ENCODE data around the gene L3MBTL2. TPM values are rescaled to one million over a fixed set of nuclear protein-coding genes. Genes with fewer than 3 reads are reported as not detected.
"Not testable (repeated sequence)": the region's sequence is repeated elsewhere in the genome, so short reads cannot be mapped to it uniquely, and the experiment has no call there.

Gene L3MBTL2
- 41.4 and 47.6 TPM in 2 replicates for total RNA-seq

DNA sequence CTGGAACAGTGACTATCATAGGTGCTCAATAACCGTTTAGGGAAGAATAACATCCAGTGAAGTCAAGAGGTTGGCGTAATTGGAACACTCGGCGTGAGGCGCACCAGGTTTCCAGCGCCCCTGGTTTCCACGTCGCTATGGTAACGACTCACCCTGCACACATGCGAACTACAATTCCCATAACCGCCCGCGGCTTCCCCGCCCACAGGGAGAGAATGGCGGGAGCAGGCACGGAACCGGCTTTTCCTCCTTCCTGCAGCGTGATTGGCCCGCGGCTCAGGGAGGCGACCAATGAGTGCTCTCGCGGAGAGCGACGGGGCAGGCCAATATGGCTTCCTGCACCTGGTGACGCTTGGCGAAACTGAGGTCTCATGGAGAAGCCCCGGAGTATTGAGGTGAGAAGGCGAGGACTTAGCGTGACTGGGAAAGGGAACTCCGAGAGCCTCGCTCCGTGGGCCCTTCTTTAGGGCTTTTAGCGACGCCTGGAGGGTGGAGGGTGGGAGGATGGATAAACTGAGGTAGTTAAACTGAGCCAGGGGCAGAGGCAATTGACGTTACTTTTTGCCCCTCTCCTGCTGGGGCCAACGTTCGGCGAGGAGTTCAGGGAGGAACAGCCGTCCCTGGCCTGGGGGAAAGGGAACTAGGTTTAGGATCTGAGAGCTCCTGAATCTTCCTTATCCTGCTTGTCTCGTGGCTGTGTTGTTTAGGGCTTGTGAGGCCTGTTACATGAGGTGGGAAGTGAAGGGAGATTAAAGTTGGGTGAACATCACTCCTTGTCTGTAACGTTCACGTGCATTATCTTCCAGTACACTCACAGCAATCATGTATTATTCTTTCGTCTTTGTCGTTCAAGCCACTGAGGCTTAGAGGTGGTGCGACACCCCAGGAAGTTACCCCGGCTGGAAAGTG, at the start of gene L3MBTL2:
Gene L3MBTL2 (plus strand): TSS at position 321 of the 909 bp plus-strand sequence. CDS start 51 bp downstream, at position 372.
- intact Hi-C loops (cut with micrococcal nuclease), result loop anchor here (1.0 to 2.0 kb wide), 11 partner anchors 8 to 569 kb away; partner anchors contain the start of genes ACO2, MRTFA, RANGAP1 and RBX1

DNA sequence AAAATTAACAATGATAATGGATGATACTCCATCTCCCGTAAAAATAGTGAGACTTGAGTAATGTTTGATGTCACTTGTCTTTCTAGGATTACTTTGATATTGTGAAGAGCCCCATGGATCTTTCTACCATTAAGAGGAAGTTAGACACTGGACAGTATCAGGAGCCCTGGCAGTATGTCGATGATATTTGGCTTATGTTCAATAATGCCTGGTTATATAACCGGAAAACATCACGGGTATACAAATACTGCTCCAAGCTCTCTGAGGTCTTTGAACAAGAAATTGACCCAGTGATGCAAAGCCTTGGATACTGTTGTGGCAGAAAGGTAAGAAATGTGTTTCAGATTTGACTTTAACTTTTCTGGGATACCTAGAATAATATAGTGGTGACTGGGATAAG, 48.0 kb upstream of the L3MBTL2 start:
- intact Hi-C loops (cut with micrococcal nuclease), result no loop called here

DNA sequence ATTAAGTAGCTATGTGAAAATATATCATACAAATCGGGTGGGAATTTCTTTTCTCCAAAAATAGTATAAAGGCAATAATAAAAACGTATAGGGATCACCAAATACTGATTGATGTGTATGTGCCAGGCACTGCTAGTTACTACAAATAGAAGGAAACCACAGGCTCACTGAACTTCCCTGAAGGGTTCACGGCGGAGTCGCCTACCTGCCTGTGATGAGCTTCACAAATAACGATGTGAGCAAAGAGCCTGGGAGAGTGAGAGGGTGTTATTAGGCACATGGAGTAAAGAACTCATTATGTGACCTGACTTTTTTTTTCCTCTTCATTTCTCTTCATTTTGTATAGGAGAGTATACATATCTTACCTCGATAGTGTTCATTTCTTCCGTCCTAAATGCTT, 36.0 kb upstream of the L3MBTL2 start:
- intact Hi-C loops (cut with micrococcal nuclease), result no loop called here

DNA sequence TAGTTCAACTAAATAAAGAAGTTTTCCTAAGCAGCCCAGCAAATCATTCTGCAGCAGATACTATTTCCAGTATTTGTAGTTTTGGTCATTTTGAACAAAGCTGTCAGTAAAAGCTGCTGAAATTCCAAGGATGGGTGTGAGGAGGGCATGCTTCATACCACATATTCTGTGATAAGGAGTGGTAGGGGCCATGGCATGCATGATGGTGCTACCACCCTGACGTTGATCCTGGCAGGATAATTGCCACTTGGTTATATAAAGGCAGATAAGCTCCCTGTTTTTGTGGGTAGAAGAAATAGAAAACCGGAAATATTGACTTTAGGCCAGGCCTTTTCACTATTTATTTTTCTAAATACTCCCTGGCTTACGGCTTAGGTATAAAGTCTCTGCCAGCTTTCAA, 33.1 kb upstream of the L3MBTL2 start:
- intact Hi-C loops (cut with micrococcal nuclease), result no loop called here

DNA sequence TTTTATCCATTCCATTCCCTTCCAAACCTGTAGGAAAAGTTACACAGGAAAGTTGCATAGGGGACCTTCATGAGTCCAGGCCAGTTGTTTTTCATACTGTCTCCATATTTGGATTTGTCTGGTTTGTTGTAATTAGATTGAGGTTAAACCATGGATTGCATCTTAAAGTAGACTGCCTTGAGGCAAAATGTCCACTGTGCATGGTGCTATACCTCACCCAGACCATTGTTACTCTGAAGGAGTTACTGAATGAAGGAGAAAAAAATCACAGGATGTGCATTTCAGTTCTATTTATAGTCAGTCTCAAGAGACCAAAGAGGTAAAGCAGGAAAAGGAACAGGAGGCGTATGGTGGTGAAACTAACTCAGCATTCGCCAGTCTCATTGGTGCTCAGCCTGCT, 29.6 kb upstream of the L3MBTL2 start:
- intact Hi-C loops (cut with micrococcal nuclease), result no loop called here

DNA sequence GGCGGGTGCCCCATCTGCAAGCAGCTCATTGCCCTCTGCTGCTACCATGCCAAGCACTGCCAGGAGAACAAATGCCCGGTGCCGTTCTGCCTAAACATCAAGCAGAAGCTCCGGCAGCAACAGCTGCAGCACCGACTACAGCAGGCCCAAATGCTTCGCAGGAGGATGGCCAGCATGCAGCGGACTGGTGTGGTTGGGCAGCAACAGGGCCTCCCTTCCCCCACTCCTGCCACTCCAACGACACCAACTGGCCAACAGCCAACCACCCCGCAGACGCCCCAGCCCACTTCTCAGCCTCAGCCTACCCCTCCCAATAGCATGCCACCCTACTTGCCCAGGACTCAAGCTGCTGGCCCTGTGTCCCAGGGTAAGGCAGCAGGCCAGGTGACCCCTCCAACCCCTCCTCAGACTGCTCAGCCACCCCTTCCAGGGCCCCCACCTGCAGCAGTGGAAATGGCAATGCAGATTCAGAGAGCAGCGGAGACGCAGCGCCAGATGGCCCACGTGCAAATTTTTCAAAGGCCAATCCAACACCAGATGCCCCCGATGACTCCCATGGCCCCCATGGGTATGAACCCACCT, 28.0 kb upstream of the L3MBTL2 start:
- intact Hi-C loops (cut with micrococcal nuclease), result no loop called here

DNA sequence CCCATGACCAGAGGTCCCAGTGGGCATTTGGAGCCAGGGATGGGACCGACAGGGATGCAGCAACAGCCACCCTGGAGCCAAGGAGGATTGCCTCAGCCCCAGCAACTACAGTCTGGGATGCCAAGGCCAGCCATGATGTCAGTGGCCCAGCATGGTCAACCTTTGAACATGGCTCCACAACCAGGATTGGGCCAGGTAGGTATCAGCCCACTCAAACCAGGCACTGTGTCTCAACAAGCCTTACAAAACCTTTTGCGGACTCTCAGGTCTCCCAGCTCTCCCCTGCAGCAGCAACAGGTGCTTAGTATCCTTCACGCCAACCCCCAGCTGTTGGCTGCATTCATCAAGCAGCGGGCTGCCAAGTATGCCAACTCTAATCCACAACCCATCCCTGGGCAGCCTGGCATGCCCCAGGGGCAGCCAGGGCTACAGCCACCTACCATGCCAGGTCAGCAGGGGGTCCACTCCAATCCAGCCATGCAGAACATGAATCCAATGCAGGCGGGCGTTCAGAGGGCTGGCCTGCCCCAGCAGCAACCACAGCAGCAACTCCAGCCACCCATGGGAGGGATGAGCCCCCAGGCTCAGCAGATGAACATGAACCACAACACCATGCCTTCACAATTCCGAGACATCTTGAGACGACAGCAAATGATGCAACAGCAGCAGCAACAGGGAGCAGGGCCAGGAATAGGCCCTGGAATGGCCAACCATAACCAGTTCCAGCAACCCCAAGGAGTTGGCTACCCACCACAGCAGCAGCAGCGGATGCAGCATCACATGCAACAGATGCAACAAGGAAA, 27.3 kb upstream of the L3MBTL2 start:
- intact Hi-C loops (cut with micrococcal nuclease), result no loop called here

DNA sequence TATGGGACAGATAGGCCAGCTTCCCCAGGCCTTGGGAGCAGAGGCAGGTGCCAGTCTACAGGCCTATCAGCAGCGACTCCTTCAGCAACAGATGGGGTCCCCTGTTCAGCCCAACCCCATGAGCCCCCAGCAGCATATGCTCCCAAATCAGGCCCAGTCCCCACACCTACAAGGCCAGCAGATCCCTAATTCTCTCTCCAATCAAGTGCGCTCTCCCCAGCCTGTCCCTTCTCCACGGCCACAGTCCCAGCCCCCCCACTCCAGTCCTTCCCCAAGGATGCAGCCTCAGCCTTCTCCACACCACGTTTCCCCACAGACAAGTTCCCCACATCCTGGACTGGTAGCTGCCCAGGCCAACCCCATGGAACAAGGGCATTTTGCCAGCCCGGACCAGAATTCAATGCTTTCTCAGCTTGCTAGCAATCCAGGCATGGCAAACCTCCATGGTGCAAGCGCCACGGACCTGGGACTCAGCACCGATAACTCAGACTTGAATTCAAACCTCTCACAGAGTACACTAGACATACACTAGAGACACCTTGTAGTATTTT, 26.6 kb upstream of the L3MBTL2 start:
- intact Hi-C loops (cut with micrococcal nuclease), result no loop called here

DNA sequence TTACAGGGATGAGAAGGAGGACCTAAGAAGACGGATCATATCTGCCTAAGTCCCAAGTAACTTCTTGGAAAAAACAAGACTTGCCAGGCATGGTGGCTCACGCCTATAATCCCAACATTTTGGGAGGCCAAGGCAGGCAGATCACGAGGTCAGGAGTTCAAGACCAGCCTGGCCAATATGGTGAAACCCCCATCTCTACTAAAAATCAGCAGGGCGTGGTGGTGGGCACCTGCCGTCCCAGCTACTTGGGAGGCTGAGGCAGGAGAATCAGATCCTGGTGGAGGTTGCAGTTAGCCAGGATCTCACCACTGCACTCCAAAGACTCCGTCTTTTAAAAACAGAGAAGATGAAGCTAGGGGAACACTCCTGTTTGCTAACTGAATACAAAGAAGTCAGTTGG, 24.8 kb upstream of the L3MBTL2 start:
- intact Hi-C loops (cut with micrococcal nuclease), result not testable (repeated sequence)

DNA sequence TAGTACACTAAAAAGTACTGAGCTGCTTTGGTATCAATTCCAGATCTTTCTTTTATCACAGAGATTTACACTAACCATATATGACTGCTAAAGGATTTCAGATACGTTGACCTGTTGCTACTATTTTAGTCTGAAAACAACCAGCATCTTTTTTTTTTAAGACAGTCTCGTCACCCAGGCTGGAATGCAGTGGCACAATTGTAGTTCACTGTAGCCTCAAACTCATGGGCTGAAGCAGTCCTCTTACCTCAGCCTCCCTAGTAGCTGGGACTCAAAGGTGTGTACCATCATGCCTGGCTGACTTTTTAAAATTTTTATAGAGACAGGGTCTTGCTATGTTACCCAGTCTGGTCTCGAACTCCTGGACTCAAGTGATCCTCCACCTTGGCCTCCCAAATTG, 24.2 kb upstream of the L3MBTL2 start:
- intact Hi-C loops (cut with micrococcal nuclease), result no loop called here

DNA sequence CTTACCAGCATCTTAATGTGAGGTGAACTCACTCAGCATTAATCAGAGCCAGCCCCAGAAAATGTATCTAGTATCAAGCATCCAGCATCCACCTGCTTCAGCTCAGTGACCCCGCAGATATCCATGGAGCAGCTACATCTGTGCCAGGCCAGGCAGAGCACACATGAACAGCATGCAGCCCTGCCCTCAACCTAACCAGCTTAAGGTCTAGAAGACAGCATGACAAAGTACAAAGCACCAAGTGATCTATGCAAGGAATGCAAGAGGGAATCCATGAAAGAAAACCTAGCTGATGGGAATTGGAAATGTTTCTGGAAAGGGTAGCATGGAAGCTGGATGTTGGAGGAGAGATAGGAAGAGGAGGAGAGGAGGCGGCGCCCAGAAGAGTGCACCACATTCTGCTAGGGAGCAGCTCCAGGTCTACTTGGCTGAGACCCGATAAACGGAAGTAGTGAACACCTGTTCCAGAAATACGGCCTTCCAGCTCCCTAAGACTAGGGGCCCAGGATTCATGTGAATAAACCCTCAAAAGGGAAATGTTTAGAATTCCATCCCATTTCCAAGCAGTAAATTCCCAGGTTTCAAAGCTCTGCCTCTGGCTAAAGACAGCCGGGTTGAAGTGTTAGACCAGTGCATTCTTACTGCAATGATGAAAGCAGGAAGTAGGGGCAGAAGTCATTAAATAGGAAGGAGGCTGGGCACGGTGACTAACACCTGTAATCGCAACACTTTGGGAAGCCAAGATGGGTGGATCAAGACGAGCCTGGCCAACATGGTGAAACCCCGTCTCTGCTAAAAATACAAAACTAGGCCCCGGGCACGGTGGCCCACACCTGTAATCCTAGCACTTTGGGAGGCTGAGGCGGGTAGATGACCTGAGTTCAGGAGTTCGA, 23.5 kb upstream of the L3MBTL2 start:
- intact Hi-C loops (cut with micrococcal nuclease), result no loop called here

DNA sequence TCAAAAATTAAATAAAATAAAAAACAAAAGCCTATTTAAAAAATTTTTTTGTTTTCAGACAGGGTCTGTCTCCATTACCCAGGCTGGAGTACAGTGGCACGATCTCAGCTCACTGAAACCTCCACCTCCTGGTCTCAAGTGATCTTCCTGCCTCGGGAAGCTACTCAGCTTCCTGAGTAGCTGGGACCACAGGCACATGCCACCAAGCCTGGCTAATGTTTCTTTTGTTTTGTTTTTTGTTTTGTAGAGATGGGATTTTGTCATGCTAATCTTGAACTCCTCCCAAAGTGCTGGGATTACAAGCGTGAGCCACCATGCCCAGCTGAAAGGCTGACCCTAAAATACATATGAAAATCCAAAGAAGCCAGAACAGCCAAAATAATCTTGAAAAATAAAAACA, 20.4 kb upstream of the L3MBTL2 start:
- intact Hi-C loops (cut with micrococcal nuclease), result no loop called here

DNA sequence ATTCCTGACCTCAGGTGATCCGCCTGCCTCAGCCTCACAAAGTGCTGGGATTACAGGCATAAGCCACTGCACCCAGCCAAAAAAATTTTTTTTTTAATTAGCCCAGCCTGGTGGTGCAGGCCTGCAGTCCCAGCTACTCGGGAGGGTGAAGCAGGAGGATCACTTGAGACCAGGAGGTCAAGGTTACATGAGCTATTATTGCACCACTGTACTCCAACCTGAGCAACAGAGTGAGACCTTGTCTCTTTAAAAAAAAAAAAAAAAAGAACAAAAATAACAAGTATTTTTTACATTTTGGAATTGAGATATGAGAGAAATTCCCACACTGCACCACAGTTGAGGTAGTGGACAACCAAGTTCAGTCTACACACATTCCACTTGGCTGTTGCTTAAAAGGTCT, 13.6 kb upstream of the L3MBTL2 start:
- intact Hi-C loops (cut with micrococcal nuclease), result no loop called here

DNA sequence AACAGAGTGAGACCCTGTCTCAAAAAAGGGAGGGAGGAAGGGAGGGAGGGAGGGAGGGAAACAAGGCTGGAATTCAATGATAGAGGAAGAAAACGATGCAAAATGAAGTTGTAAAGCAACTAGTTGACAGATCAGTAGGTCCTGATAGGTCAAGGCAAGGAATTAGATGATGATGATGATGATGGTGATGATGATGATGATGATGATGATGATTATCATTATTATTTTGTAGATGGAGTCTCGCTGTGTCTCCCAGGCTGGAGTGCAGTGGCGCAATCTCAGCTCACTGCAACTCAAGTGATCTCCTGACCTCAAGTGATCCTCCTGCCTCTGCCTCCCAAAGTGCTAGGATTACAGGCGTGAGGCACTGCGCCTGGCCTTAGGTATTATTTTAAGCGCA, 11.3 kb upstream of the L3MBTL2 start:
- intact Hi-C loops (cut with micrococcal nuclease), result no loop called here

DNA sequence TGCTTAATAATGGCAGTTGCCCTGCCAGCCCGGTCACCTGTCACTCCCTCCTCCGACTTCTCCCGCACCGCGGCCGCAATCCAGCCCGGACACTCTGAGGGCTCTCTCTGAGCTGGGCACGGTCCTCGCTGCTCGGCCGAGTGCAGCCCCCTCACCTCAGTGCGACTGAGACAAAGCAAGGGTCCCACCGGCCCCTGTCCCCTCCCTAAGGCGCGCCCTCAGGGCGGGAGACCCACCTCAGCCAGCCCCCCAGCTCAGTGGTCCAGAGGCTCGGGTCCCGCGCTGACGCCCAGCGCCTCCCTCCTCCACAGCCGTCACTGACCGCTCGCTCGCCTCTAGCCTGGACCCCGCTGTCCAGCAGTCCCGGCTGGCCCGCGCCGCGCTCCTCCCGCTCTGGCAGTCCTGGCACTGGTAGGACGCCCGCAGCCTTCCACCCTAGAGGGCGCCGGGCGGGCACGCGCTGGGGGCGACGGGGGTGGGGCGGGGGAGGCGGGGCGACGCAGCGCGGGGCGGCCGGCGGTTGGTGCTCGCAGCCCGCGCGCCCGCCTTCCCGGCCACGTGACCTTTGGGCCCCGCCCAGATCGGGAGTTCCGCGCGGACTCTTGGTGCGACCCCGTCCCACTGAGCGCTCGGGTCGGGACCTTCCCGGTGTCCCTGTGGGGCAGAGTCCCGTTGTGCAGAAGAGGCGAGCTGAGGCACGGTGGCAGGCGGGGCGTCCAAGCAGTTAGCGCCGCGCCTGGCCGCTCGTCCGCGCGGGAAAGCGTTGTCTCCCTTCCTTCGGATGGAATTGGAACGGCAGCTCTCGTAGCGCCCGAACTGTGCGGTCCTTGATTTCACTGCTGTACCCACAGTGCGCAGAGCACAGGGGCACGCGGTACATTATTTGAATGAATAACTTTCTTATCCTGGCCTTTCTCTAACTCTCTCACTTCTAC, 7.8 kb upstream of the L3MBTL2 start:
- intact Hi-C loops (cut with micrococcal nuclease), result loop anchor here (1.0 kb wide), 3 partner anchors 8 to 89 kb away; partner anchors contain the start of genes L3MBTL2 and RANGAP1

DNA sequence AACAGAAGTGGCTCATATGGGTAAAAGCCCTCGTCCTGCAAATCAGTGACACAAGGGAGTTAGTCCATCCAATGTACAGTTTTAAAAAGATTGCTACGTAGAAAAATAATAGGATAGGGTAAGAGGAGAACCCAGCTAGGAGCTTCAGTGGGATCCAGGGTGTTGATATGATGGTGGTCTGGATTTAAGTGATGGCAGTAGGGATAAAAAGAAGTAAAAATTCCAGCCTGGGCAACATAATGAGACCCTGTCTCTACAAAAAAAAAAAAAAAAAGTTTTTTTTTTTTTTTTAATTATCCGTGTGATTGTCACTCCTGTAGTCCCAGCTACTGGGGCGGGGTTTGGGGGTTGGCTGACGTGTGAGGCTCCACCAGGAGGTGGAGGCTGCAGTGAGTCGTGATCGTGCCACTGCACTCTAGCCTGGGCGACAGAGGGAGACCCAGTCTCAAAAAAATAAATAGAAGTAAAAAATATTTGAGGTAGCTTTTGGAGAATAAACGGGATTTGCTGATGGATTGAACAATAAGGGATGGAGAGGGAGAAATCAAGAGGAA, 7.0 kb upstream of the L3MBTL2 start:
- intact Hi-C loops (cut with micrococcal nuclease), result loop anchor here (1.0 kb wide), 1 partner anchor 19 kb away; no protein-coding TSS in a partner anchor

DNA sequence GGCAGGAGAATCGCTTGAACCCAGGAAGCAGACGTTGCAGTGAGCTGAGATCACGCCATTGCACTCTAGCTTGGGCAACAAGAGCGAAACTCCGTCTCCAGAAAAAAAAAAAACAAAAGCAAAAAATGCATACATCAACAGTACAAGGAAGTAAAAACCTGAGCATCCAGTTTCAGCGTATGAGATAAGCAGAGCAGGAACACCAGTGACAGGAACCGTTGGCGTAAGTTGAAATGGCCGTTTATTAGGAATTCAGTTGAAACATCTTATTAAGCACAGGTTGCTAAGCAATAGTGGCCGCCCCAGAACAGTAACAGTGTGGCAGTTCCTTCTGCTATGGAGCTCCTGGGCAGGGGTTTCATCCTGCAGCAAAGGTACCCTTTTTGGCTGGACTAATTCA, 4.0 kb upstream of the L3MBTL2 start:
- intact Hi-C loops (cut with micrococcal nuclease), result no loop called here

DNA sequence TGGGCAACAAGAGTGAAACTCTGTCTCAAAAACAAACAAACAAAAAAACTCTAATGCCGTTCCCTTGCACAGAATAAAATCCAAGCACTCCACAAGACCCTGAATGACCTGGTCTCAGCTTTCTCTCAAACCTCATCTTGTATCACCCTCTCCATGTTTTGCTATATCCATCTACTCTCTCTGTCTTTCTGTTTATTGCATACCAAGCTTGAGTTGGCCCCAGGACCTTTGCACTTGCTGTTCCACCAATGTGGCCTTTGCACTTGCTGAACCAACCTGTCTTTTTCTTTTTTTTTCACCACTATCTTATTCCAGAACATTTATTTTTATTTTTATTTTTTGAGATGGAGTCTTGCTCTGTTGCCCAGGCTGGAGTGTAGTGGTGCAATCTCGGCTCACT, 2.0 kb upstream of the L3MBTL2 start:
- intact Hi-C loops (cut with micrococcal nuclease), result no loop called here

DNA sequence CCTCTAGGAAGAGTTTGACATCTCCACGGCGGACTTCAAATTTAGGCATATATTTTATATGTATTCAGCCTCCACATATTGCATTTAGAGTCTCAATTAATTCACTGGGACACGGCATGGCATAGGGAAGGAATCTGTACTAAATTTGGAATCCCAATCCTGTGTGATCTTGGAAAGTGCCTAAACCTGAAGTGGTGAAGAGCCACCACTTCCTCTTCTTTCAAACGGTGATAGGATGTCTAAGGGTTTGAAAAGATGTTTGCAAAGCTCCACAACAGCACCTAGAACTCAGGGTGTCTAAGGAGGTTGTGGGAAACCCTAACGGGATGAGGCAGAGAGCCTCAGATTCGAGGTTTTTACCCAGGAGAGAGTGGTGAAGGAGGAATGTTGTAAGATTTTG, 1.0 kb upstream of the L3MBTL2 start:
- intact Hi-C loops (cut with micrococcal nuclease), result loop anchor here (2.0 kb wide), 1 partner anchor 347 kb away; the partner anchor contains the start of genes ST13 and XPNPEP3
